SK-N-SH treated with all-trans-retinoic acid at 6 μM for 48 hours (cell line): Measurements from ENCODE around the gene SLC2A2.

ENCODE experiments used
- TSHZ2 ChIP-seq: fragments of 250-450 bp; sonication (Bioruptor Pico); IDR thresholded peaks from 2 replicates; pipeline ENCODE4 v1.5.0; 2020; ENCODE audit warnings: mild to moderate bottlenecking, moderate library complexity
- ZFP3 ChIP-seq: fragments of 250-450 bp; sonication (Bioruptor Pico); IDR thresholded peaks from 2 replicates; pipeline ENCODE4 v1.5.0; 2020; ENCODE audit warnings: mild to moderate bottlenecking, moderate library complexity
- ZNF8 ChIP-seq: fragments of 450-650 bp; formaldehyde crosslinking; IDR thresholded peaks from 2 replicates; pipeline ENCODE4 v1.5.0; 2020; ENCODE audit warnings: mild to moderate bottlenecking, moderate library complexity

GRCh38 chr3:170980399-170980798, 46.1 kb downstream of the SLC2A2 start:
- TF ChIP-seq ZFP3 (no peak), ZNF8 (CRISPR knock-in tag) (no peak), TSHZ2 (CRISPR knock-in tag) (no peak)
